GOT3 (cell line): ENCODE results near the gene RYK.
"Not testable (repeated sequence)": the region's sequence is repeated elsewhere in the genome, so short reads cannot be mapped to it uniquely, and the experiment has no call there.

Experiments
- DNase-seq: peaks from one replicate; lab custom pipeline; 2025; ENCODE audit warnings: mixed read lengths; lab: John Stamatoyannopoulos, UW

The RYK gene

GRCh38 chr3:134216191-134216764, 34.4 kb downstream of the RYK start:
- DNase-seq: no peak

GRCh38 chr3:134214239-134214638, 36.4 kb downstream of the RYK start:
- DNase-seq: no peak

GRCh38 chr3:134212967-134213665, 37.5 kb downstream of the RYK start:
- DNase-seq: peak; percentile 42

GRCh38 chr3:134211797-134212196, 38.9 kb downstream of the RYK start:
- DNase-seq: no peak

GRCh38 chr3:134205451-134205850, 45.2 kb downstream of the RYK start:
- DNase-seq: no peak

GRCh38 chr3:134201201-134202130, 49.2 kb downstream of the RYK start:
- no peak for DNase-seq

- DNase-seq: not testable (repeated sequence)
These were observed 50.8 kb downstream of the RYK start for GRCh38 chr3:134199880-134200279.

- DNase-seq: no peak
These were observed 51.4 kb downstream of the RYK start for GRCh38 chr3:134199240-134199639.

- DNase-seq: no peak
These were observed 52.2 kb downstream of the RYK start for GRCh38 chr3:134198414-134198813.

GRCh38 chr3:134197681-134198261, 52.9 kb downstream of the RYK start:
- no peak for DNase-seq

- DNase-seq: no peak
These were observed 56.4 kb downstream of the RYK start for GRCh38 chr3:134194247-134194646.

- DNase-seq: no peak
These were observed 60.4 kb downstream of the RYK start for GRCh38 chr3:134190250-134190649.

- no peak for DNase-seq
These were observed 60.8 kb downstream of the RYK start for GRCh38 chr3:134189849-134190248.

GRCh38 chr3:134186391-134186790, 64.3 kb downstream of the RYK start:
- DNase-seq: no peak

GRCh38 chr3:134180761-134181160, 69.9 kb downstream of the RYK start:
- no peak for DNase-seq

GRCh38 chr3:134179508-134179907, 71.2 kb downstream of the RYK start:
- no peak for DNase-seq

- DNase-seq: no peak
These were observed 87.6 kb downstream of the RYK start for GRCh38 chr3:134163096-134163495.

- no peak for DNase-seq
These were observed 88.6 kb downstream of the RYK start for GRCh38 chr3:134161898-134162615.

- no peak for DNase-seq
These were observed 95.2 kb downstream of the RYK start for GRCh38 chr3:134155446-134155845.

GRCh38 chr3:134153761-134154160, 96.9 kb downstream of the RYK start:
- DNase-seq: no peak

GRCh38 chr3:134150476-134150875, 100.2 kb downstream of the RYK start:
- no peak for DNase-seq

GRCh38 chr3:134149286-134149685, 101.4 kb downstream of the RYK start:
- DNase-seq: no peak
